A549 (cell line): Measurements from ENCODE around the gene CFAP100. TPM values are rescaled to one million over a fixed set of nuclear protein-coding genes. Genes with fewer than 3 reads are reported as not detected.

Source experiments
- ATAC-seq, 2 experiments: fragments of 200-7000 bp in 1 of 2; fragments of >200 bp in 1 of 2; cut with Nextera tagmentation in 1 of 2; cut with Tn5 transposase in 1 of 2; 3 replicates each; pipeline versions ENCODE4 v1.8.0 to v1.9.1; 2018 to 2020; ENCODE audit warnings: mild to moderate bottlenecking in 1 of 2, moderate library complexity in 1 of 2
- CTCF ChIA-PET: fragments of 300-600 bp; sonication (Branson Sonifier 250); formaldehyde crosslinking; extraction: SDS; loops from one replicate; lab custom pipeline; 2021; ENCODE audit warnings: antibody characterized with exemption, inconsistent platforms; lab: Yijun Ruan, JAX
- POLR2A ChIA-PET: fragments of 350-600 bp; formaldehyde crosslinking; extraction: SDS; loops from one replicate; lab custom pipeline; 2021; ENCODE audit warnings: antibody characterized with exemption, inconsistent platforms; lab: Yijun Ruan, JAX
- DNase-seq, 2 experiments: peaks; one replicate each; pipeline versions ENCODE4 v3.0.0 to v3.0.0-alpha.2; 2011 to 2016; ENCODE audit warnings: low read depth in 1 of 2, low spot score in 1 of 2
- FAIRE-seq: peaks from 2 replicates; lab custom pipeline; 2011; peaks lifted over from hg19 to GRCh38; lab: Jason Lieb, UNC
- H3K27ac ChIP-seq, 2 experiments: fragments of >200 bp; sonication (Bioruptor Twin); formaldehyde crosslinking; 3 replicates each; pipeline ENCODE4 v1.5.1; 2016 to 2017
- H3K4me1 ChIP-seq: fragments of >200 bp; sonication (Bioruptor Twin); formaldehyde crosslinking; 3 replicates; pipeline ENCODE4 v1.6.1; 2016
- H3K4me2 ChIP-seq: fragments of >200 bp; sonication (Bioruptor Twin); formaldehyde crosslinking; 3 replicates; pipeline ENCODE4 v1.6.1; 2016
- H3K4me3 ChIP-seq: fragments of >200 bp; sonication (Bioruptor Twin); formaldehyde crosslinking; 3 replicates; pipeline ENCODE4 v1.5.1; 2016
- H3K9me3 ChIP-seq: fragments of >200 bp; sonication (Bioruptor Twin); formaldehyde crosslinking; 3 replicates; pipeline ENCODE4 v1.6.1; 2016
- ATOH8 ChIP-seq: fragments of 250-450 bp; sonication (Bioruptor Pico); IDR thresholded peaks from 2 replicates; pipeline ENCODE4 v1.5.0; 2020; ENCODE audit warnings: low read depth, mild to moderate bottlenecking, moderate library complexity
- CHD4 ChIP-seq: fragments of 200-600 bp; sonication (generic); IDR thresholded peaks from 2 replicates; pipeline ENCODE4 v1.6.1; 2016; ENCODE audit warnings: antibody characterized with exemption, mild to moderate bottlenecking, borderline replicate concordance
- ELK1 ChIP-seq: fragments of 150-350 bp; IDR thresholded peaks from 2 replicates; pipeline ENCODE4 v1.6.1; 2014; ENCODE audit warnings: low read depth, mild to moderate bottlenecking, low read length
- EP300 ChIP-seq, 2 experiments: fragments of >200 bp; sonication (Bioruptor Twin); formaldehyde crosslinking; IDR thresholded peaks; 2 replicates in 1 of 2; 3 replicates in 1 of 2; pipeline ENCODE4 v1.6.1; 2016 to 2017
- ESRRA ChIP-seq: fragments of 150-350 bp; IDR thresholded peaks from 2 replicates; pipeline ENCODE4 v1.6.1; 2014; ENCODE audit warnings: mild to moderate bottlenecking, low read length, borderline replicate concordance
- FOXS1 ChIP-seq: fragments of 250-450 bp; sonication (Bioruptor Pico); IDR thresholded peaks from 2 replicates; pipeline ENCODE4 v1.5.0; 2020; ENCODE audit warnings: mild to moderate bottlenecking, moderate library complexity
- HDAC2 ChIP-seq: fragments of 200-600 bp; sonication (generic); IDR thresholded peaks from 2 replicates; pipeline ENCODE4 v1.6.1; 2016
- HEYL ChIP-seq: fragments of 250-450 bp; sonication (Bioruptor Pico); IDR thresholded peaks from 2 replicates; pipeline ENCODE4 v1.8.0; 2021; ENCODE audit warnings: mild to moderate bottlenecking, moderate library complexity
- HOXB5 ChIP-seq: fragments of 250-450 bp; sonication (Bioruptor Pico); IDR thresholded peaks from 2 replicates; pipeline ENCODE4 v1.5.0; 2020; ENCODE audit warnings: mild to moderate bottlenecking, moderate library complexity
- JUNB ChIP-seq: fragments of >200 bp; sonication (Bioruptor Twin); formaldehyde crosslinking; IDR thresholded peaks from 2 replicates; pipeline ENCODE4 v1.6.1; 2016
- KDM5A ChIP-seq: fragments of 200-600 bp; sonication (generic); IDR thresholded peaks from 2 replicates; pipeline ENCODE4 v1.6.1; 2016; ENCODE audit warnings: antibody characterized with exemption, mild to moderate bottlenecking
- MAFK ChIP-seq: fragments of 450-650 bp; IDR thresholded peaks from 2 replicates; pipeline ENCODE4 v1.6.1; 2014; ENCODE audit not compliant: partially characterized antibody
- MAX ChIP-seq: IDR thresholded peaks from 2 replicates; pipeline ENCODE4 v1.6.1; 2012
- MYC ChIP-seq: IDR thresholded peaks from 2 replicates; pipeline ENCODE4 v1.6.1; 2012; ENCODE audit warnings: mild to moderate bottlenecking, inconsistent platforms, low read length, improper control_type of control experiment, borderline replicate concordance
- NPAS2 ChIP-seq: fragments of 250-450 bp; sonication (Bioruptor Pico); IDR thresholded peaks from 2 replicates; pipeline ENCODE4 v1.8.0; 2022; ENCODE audit warnings: mild to moderate bottlenecking, moderate library complexity, borderline replicate concordance
- POLR2AphosphoS2 ChIP-seq: conservative IDR thresholded peaks from 2 replicates; pipeline ENCODE4 v1.6.1; 2012; ENCODE audit warnings: low read length, improper control_type of control experiment, inconsistent platforms
- RAD21 ChIP-seq, 2 experiments: fragments of >200 bp in 1 of 2; sonication (Bioruptor Twin) in 1 of 2; formaldehyde crosslinking in 1 of 2; IDR thresholded peaks in 1 of 2; conservative IDR thresholded peaks in 1 of 2; 2 replicates in 1 of 2; 3 replicates in 1 of 2; pipeline ENCODE4 v1.6.1; 2012 to 2018; ENCODE audit warnings: inconsistent platforms in 1 of 2
- RFX5 ChIP-seq: fragments of 450-650 bp; IDR thresholded peaks from 2 replicates; pipeline ENCODE4 v1.7.1; 2014; ENCODE audit warnings: antibody characterized with exemption, mild to moderate bottlenecking, moderate library complexity
- RNF2 ChIP-seq: fragments of 200-600 bp; sonication (generic); IDR thresholded peaks from 2 replicates; pipeline ENCODE4 v1.6.1; 2016; ENCODE audit warnings: low read depth, mild to moderate bottlenecking, antibody characterized with exemption, moderate library complexity, borderline replicate concordance
- TP53 ChIP-seq: fragments of 250-450 bp; sonication (Bioruptor Pico); IDR thresholded peaks from 2 replicates; pipeline ENCODE4 v1.5.0; 2021; ENCODE audit warnings: mild to moderate bottlenecking, moderate library complexity
- ZFP36 ChIP-seq: fragments of 450-650 bp; IDR thresholded peaks from 2 replicates; pipeline ENCODE4 v1.6.1; 2014; ENCODE audit warnings: borderline replicate concordance; ENCODE audit not compliant: partially characterized antibody
- WGBS: methylation state at CpG from one replicate; pipeline ENCODE4 v1.1.6; 2017; ENCODE audit errors: missing lambda C conversion rate; 5-methylcytosine and 5-hydroxymethylcytosine counted together
- polyA plus RNA-seq, 4 experiments: library from polyadenylated mRNA; depleted of rRNA in 3 of 4; stranded (reverse); fragments of >200 nt; fragmentation: RNase III in 1 of 4; extraction: RNeasy Plus Mini Kit Qiagen cat#74134 plus additional on column Dnase treatment in 1 of 4; gene quantifications; 2 replicates in 3 of 4; 3 replicates in 1 of 4; pipeline ENCODE4 v1.2.3, GENCODE V29; 2011 to 2017

CFAP100 gene
- polyA plus RNA-seq, 2 of the 4 experiments (the other 2 are of a cell fraction), result not detected

- FAIRE-seq (no peak), ATAC-seq (no peak), DNase-seq (no peak)
- ChIA-PET CTCF (interaction anchor here (1.3 kb wide), 1 partner anchor 221 kb away, joined by 3 read pairs; no protein-coding TSS in a partner anchor), POLR2A (no interaction called here)
- TF ChIP-seq HEYL (no peak), MAX (no peak), FOXS1 (CRISPR knock-in tag) (no peak)
- no peaks in the 10 kb centered on the region for H3K4me1 ChIP-seq
- H3K9me3 ChIP-seq, result no peaks in the 10 kb centered on the region
- H3K4me3 ChIP-seq, result no peak overlapping the region
- 70% methylated on average over 5 of the region's 7 CpGs for WGBS
- H3K27ac ChIP-seq, result no peak overlapping the region
- no peak overlapping the region for H3K4me2 ChIP-seq
Observed at GRCh38 chr3:126354776-126355175, 39.9 kb upstream of the CFAP100 start.

- FAIRE-seq, result no peak
- Histone ChIP-seq H3K9me3 (no peaks in the 10 kb centered on the region), H3K4me1 (no peaks in the 10 kb centered on the region), H3K4me2 (no peak overlapping the region), H3K27ac (no peak overlapping the region), H3K4me3 (no peak overlapping the region)
- no peak for ATAC-seq
- CTCF ChIA-PET, result no interaction called here
- WGBS, result 88% methylated on average over 3 of the region's 3 CpGs
- POLR2A ChIA-PET, result no interaction called here
- DNase-seq, result no peak
- no peak for TF ChIP-seq POLR2AphosphoS2
- no peak for TF ChIP-seq CHD4
- no peak for TF ChIP-seq RNF2
- no peak for TF ChIP-seq TP53
- TF ChIP-seq ESRRA, result no peak
- no peak for TF ChIP-seq MYC
- TF ChIP-seq NPAS2 (CRISPR knock-in tag), result no peak
- TF ChIP-seq MAFK, result no peak
- TF ChIP-seq KDM5A, result no peak
- TF ChIP-seq RAD21 (conservative IDR thresholded peaks at IDR 0.05 in 1 of 2, IDR thresholded peaks at IDR 0.05 in 1 of 2), result no peak
- TF ChIP-seq JUNB, result no peak
- no peak for TF ChIP-seq RFX5
- TF ChIP-seq ZFP36, result no peak
- no peak for TF ChIP-seq EP300 (IDR thresholded peaks at IDR 0.05)
- no peak for TF ChIP-seq ELK1
- TF ChIP-seq, all 56 proteins: peak for 0
Observed at GRCh38 chr3:126355251-126355650, 39.5 kb upstream of the CFAP100 start.

GRCh38 chr3:126355777-126356372 lies 38.8 kb upstream of the CFAP100 start:
- ATAC-seq (no peak), FAIRE-seq (no peak), DNase-seq (no peak)
- Histone ChIP-seq H3K9me3 (no peaks in the 10 kb centered on the region), H3K4me2 (no peak overlapping the region), H3K4me3 (no peak overlapping the region), H3K27ac (no peak overlapping the region), H3K4me1 (no peaks in the 10 kb centered on the region)
- WGBS, result 60% methylated on average over 4 of the region's 32 CpGs
- CTCF ChIA-PET, result no interaction called here
- POLR2A ChIA-PET, result no interaction called here
- TF ChIP-seq HOXB5 (CRISPR knock-in tag) (no peak), HDAC2 (no peak), JUNB (no peak), ZFP36 (no peak), MAX (no peak), MYC (no peak), ATOH8 (CRISPR knock-in tag) (no peak)
